HL-60/S4 treated with phorbol 12-myristate 13-acetate at 8.2 ng/mL for 4 days and 3 days (cell line): ENCODE measurements around the gene RAB30.

Experiments
- in situ Hi-C: fragments of 300-500 bp; cut with MboI; formaldehyde crosslinking; loops from 2 replicates; pipeline ENCODE4 v1.15.0; 2022; ENCODE audit warnings: low sequenced_read_pairs

RAB30 gene

DNA sequence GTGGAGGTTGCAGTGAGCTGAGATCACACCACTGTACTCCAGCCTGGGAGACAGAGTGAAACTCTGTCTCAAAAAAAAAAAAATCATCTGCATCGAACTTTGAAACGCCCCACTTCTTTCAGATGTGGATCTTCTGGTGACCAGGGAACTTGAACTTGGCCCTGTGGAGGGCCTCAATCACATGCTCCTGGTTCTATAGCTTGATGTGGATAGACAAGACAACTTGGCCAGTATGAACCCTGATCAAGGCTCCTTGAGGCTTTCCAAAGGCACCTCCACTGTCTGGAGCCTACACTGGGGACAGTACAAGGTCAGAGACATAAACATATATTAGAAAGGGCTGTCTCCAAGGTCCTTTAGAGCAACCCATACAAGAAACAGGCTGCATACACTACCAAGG lies 30.6 kb downstream of the RAB30 start:
- in situ Hi-C loops: no loop called here

DNA sequence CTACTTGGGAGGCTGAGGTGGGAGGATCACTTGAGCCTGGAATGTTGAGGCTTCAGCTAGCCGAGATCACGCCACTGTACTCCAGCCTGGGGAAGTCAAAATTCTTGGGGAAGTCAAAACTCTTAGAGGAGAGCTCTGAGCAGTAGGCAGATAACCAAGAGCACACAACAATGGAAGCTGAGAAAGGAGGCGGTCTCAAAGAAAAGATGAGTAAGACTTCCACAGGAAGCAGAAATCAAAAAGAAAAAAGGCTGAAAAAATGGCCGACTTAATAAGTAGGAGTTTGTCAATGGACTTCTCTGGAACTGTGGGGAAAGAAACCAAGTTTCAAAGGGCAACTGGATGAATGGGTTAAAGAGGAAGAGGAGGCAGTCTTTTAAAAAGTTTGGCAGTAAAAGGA lies 32.1 kb downstream of the RAB30 start:
- in situ Hi-C loops: no loop called here

DNA sequence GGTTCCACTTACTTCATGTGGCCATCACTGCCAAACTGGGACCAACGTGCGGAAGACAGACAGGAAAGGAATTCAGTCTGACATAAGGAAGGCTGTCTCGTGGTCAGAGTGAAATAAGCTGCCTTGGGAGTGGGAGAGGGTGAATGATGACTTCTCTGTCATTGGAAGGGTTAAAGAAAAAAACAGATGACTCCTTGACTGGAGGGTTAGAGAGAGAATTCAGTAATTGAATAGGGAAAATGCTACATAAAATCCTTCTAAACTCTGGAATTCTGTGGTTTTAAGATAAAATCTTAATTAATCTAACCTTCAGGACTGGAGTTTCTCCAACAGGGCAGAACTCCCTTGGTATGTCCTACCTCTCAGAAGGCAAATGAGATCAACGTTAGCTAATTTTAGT lies 33.8 kb downstream of the RAB30 start:
- in situ Hi-C loops: no loop called here

DNA sequence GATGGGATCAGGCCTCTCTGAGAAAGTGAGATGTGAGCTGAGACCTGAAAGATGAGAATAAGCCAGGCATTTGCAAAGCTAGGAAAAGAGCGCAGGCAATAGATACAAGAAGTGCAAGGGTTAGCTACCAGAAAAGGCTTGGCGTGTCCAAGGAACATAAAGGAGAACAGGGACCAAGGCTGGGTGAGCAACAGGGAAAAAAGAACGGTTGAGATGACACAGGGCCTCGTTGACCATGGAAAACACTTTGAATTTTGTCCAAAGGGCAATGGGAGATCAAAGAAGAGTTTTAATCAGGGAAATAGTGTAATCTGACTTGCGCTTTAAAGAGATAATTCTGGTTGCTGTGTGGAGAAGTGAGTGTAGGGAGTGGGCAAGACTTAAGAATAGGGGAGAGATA lies 35.0 kb downstream of the RAB30 start:
- in situ Hi-C loops: no loop called here

- in situ Hi-C loops: no loop called here
Observed at GRCh38 chr11:83035070-83035854, 36.4 kb downstream of the RAB30 start.

GRCh38 chr11:83034673-83035014 lies 37.1 kb downstream of the RAB30 start:
- in situ Hi-C loops: no loop called here

DNA sequence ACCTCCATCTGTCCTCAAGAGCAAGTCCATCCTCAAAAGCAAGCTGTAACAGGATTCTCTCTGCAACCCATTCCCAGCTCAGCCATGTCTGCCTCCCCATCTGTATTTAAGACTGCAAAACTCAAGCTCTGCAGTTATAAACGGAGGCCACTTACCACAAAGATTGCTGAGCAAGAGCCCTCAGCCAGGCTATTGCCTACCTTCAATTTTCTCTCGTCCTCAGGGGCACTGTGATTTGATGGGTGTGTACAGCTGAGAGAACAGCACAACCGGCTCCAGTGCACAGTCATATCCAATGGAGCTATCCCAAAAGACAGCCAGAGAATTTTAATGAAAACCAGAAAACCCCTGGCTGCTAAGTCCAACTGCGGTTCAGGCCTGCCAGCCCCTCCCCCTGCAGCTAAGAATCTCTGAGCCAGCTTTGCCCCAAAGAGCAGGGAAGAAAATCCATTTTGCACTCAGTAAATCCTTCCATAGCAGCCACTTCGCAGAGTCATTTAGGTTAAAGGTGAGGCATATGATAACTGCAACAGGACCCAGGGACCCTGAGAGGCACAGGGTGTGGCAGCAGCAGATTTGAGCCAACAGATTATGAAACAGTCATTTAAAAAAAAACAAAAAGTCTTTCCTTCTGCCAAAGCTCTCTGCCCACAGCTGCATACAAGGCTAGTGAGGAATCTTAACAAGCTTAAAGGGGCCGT lies 37.6 kb downstream of the RAB30 start:
- in situ Hi-C loops: no loop called here

GRCh38 chr11:83033371-83033770 lies 38.3 kb downstream of the RAB30 start:
- in situ Hi-C loops: no loop called here

DNA sequence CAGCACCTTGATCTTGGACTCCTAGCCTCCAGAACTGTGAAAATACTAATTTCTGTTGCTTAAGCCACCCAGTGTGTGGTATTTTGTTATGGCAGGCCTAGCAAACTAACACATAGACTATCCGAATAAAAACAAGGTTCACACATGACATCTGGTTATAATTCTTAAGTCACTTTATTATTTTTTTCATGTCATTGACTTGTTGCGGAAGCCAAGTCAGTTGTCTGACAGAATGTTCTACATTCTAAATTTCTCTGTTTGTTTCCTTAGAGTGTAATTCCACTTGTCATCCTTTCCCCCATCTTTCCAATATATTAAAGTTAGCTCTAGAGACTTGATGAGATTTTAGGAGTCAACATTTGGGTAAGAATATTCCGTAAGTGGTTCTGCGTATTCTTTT lies 40.6 kb downstream of the RAB30 start:
- in situ Hi-C loops: no loop called here

- in situ Hi-C loops: no loop called here
Observed at GRCh38 chr11:83027794-83028193, 43.9 kb downstream of the RAB30 start.

GRCh38 chr11:83027289-83027688 lies 44.4 kb downstream of the RAB30 start:
- in situ Hi-C loops: no loop called here

DNA sequence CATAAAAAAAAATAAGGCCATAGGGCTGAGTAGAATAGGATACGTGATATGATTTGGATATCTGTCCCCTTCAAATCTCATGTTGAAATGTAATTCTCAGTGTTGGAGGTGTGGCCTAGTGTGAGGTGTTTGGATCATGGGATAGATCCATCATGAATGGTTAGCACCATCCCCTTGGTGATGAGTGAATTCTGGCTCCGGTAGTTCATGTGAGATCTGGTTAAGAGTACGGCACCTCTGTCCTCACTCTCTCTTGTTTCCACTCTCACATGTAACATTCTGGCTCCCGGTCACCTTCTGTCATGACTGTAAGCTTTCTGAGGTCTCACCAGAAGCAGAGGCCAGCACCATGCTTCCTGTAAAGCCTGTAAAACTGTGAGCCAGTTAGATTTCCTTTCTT lies 45.5 kb downstream of the RAB30 start:
- in situ Hi-C loops: no loop called here

DNA sequence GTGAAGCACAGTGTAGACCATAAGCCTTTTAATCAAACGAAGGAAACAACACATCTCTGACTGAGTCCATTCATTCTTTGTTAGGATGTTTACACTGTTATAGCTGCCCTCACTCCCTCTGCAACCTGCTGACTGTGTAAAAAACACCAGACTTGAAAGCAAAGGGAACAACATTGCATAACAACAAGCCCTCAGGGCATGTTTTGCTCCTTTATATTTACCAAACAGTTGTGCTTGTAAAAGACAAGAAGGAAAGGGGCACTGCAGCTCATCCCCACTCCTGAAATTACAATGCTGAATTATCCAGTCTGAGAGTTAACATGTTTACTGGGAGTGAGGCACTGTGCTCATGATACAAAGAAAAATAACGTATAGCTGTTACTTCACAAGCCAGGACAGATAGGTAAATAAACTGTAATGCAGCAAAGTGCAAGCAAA lies 46.4 kb downstream of the RAB30 start:
- in situ Hi-C loops: no loop called here

DNA sequence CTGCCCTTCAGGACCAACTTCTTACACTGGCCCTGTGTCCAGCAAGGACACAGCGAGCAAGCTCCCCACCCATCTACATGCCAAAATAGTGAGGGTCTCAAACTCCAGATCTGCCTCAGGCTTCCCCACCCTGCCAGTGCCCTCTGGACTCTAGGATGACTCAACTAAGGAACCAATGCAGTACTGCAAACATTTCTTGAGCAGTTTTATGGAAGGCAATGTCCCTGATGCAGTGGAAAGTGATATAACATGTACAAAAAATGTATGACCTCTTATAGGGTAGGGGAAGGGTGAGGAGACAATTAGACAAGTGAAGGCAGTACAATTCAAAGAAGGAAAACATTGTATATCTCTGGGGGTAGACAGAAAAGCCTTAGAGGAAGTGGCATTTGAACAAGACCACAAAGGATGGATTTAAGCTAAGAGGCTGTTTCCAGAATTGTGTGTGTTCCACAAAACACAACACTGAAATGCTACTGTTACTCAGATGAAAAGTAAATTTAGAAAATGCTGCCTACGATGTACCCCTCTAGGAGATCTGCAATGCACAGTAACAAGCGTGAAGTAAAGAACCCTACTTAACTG lies 47.3 kb downstream of the RAB30 start:
- in situ Hi-C loops: no loop called here

DNA sequence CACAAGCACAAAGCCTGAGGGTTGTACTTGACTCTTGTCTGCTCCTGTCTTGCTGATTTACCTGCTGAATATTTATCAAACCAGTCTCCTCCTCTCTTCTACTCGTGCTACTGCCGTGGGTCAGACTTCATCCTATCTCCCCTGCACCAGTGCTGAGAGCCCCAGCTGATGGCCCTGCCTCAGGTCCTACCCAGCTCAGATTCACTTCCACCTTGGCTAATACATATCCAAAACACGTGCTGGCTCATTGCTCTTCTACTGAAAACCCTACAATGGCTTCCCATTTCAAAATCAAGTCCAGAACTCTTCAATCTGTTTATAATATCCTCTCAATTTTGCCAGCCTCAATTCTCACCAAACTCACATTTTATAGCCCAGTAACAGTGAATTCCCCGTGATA lies 48.3 kb downstream of the RAB30 start:
- in situ Hi-C loops: no loop called here

DNA sequence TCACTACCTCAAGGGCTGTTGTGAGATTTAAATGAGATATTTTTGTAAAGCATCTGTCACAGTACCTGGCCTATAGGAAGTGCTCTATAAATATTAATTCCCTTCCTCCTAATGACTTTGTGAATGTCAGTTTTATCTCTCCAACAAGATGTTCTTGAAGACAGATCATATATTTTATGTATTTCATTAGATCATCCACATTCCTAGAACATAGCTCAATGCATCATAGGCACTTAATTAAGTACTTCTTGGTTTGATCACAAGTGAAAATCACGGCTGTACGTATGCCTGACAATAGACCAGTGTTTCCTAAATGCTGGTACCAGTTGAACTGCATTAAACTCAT lies 49.9 kb downstream of the RAB30 start:
- in situ Hi-C loops: no loop called here

DNA sequence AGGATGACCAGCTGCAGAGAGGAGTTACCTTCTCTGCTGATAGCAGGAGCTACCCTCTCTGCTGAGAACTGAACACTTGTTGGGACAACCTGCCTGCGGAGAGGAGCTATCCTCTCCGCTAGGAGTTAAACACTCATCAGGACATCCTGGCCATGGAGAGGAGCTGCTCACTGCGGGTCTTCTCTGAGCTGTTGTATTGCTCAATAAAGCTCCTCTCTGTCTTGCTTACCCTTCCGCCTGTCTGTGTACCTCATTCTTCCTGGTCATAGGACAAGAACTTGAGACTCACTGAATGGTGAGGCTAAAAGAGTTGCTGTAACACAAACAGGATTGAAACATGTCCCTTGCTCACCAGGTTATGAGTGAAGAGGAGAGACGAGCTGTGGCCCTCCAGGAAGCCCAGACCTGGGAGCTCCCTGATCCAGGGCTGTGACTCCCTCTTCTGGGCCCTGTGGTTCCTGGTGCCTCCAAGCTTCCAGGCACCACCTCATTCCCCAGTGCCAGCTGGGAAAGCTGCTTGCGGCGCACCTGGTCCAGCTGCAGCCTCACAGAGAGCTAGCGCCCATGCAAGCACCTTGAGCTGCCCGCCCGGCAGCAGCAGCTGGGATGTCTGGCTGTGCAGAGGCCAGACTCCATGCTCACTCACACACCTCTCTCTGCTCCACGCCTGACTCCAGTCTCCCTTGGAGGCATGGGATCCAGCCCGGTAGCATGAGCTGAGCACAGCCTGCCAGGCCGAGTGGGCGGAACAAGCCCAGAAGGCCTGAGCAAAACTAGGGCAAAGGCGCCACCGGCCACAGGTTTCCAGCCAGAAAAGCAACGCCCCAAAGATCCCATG lies 50.5 kb downstream of the RAB30 start:
- in situ Hi-C loops: no loop called here

GRCh38 chr11:83019888-83020579 lies 51.7 kb downstream of the RAB30 start:
- in situ Hi-C loops: no loop called here

- in situ Hi-C loops: no loop called here
Observed at GRCh38 chr11:83014951-83015350, 56.7 kb downstream of the RAB30 start.

- in situ Hi-C loops: no loop called here
Observed at GRCh38 chr11:83012168-83013067, 59.3 kb downstream of the RAB30 start.
